ENCODE results near the gene CPEB3. TPM values are rescaled to one million over a fixed set of nuclear protein-coding genes. Genes with fewer than 3 reads are reported as not detected.

The CPEB3 gene
- total RNA-seq, 1 experiment from 2014 or later, result 1.0 TPM

DNA sequence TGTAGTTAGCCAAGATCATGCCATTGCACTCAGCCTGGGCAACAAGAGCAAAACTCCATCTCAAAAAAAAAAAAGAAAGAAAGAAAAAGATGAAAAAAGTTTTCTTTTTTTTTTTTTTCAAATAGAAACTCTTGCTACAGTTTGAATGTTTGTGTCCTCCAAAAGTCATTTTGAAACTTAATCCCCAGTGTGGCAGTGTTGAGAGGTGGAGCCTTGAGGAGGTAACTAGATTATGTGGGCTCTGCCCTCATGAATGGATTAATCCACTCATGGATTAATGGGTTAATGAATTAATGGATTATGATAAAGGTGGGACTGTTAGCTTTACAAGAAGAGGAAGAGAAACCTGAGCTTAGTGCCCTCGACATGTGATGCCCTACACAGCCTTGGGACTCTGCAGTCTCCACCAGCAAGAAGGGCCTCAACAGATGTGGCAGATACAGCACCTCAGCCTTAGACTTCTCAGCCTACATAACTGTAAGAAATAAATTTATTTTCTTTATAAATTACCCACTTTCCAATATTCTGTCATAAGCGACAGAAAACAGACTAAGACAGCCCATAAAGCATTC, 25.1 kb downstream of the CPEB3 start:
- Histone ChIP-seq H2BK12ac (ENCODE audit: insufficient read length, low read depth, low read length) (no peak overlapping the region), H3K9me3 (ENCODE audit: control insufficient read depth, low read depth, low read length) (no peaks in the 10 kb centered on the region), H2BK5ac (ENCODE audit: insufficient read length, low read length) (no peak overlapping the region), H3T11ph (ENCODE audit: low read length) (no peak overlapping the region), H2BK15ac (ENCODE audit: low read depth, low read length) (no peak overlapping the region), H4K8ac (replicated peaks; ENCODE audit: insufficient read length, low read depth, low read length) (no peak overlapping the region), H4K91ac (ENCODE audit: insufficient read length, low read depth, low read length) (no peak overlapping the region), H2BK20ac (ENCODE audit: low read depth, low read length, poor library complexity, severe bottlenecking) (no peak overlapping the region), H3K23me2 (ENCODE audit: insufficient read length, low read depth, low read length, poor library complexity, severe bottlenecking) (no peaks in the 10 kb centered on the region), H4K5ac (ENCODE audit: insufficient read length, low read depth, low read length) (no peak overlapping the region), H3K9ac (ENCODE audit: extremely low read depth, insufficient read length, low read length) (no peak overlapping the region), H3K4me2 (ENCODE audit: insufficient read depth, insufficient read length, low read length) (no peak overlapping the region), H3K4me1 (ENCODE audit: insufficient read depth, low read length) (no peaks in the 10 kb centered on the region), H3K79me2 (ENCODE audit: insufficient read depth, low read length) (no peaks in the 10 kb centered on the region), H4K20me1 (ENCODE audit: control insufficient read depth, insufficient read depth, insufficient read length) (no peaks in the 10 kb centered on the region), H3K18ac (ENCODE audit: insufficient read length, low read depth, low read length) (no peak overlapping the region), H2AK5ac (ENCODE audit: insufficient read length, low read length) (no peak overlapping the region), H3K56ac (ENCODE audit: insufficient read length, low read depth, low read length) (no peak overlapping the region), H2BK120ac (ENCODE audit: low read depth, low read length, poor library complexity, severe bottlenecking) (no peak overlapping the region), H3K79me1 (ENCODE audit: insufficient read depth, low read depth, low read length, poor library complexity, severe bottlenecking) (no peaks in the 10 kb centered on the region), H3K27me3 (ENCODE audit: insufficient read depth, low read length) (no peaks in the 10 kb centered on the region), H3K14ac (ENCODE audit: insufficient read depth, low read length) (no peak overlapping the region), H3K23ac (ENCODE audit: insufficient read length, low read depth, low read length) (no peak overlapping the region), H2AFZ (ENCODE audit: low read length) (no peak overlapping the region), H3K4ac (ENCODE audit: low read depth, low read length) (no peak overlapping the region), H3K27ac (ENCODE audit: insufficient read length, low read depth, low read length) (no peak overlapping the region)
- DNase-seq, result no peak
- Mint-ChIP-seq H3K36me3 (ENCODE audit: insufficient read depth in 1 of 3, low read depth in 3 of 3) (no peaks in the 10 kb centered on the region), H3K9me3 (no peaks in the 10 kb centered on the region), H3K27me3 (ENCODE audit: low read depth) (no peaks in the 10 kb centered on the region), H3K27ac (no peak overlapping the region), H3K4me3 (no peak overlapping the region), H3K4me1 (no peaks in the 10 kb centered on the region)
- TF ChIP-seq, protein P1, sequence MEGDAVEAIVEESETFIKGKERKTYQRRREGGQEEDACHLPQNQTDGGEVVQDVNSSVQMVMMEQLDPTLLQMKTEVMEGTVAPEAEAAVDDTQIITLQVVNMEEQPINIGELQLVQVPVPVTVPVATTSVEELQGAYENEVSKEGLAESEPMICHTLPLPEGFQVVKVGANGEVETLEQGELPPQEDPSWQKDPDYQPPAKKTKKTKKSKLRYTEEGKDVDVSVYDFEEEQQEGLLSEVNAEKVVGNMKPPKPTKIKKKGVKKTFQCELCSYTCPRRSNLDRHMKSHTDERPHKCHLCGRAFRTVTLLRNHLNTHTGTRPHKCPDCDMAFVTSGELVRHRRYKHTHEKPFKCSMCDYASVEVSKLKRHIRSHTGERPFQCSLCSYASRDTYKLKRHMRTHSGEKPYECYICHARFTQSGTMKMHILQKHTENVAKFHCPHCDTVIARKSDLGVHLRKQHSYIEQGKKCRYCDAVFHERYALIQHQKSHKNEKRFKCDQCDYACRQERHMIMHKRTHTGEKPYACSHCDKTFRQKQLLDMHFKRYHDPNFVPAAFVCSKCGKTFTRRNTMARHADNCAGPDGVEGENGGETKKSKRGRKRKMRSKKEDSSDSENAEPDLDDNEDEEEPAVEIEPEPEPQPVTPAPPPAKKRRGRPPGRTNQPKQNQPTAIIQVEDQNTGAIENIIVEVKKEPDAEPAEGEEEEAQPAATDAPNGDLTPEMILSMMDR (conservative IDR thresholded peaks at IDR 0.05), result no peak
- no CpG with 5 or more reads among the region's 2 CpGs for WGBS (ENCODE audit: extremely low coverage, insufficient read length, low lambda C conversion rate)
